ENCODE data around the gene KCNMA1. TPM values are rescaled to one million over a fixed set of nuclear protein-coding genes. Genes with fewer than 3 reads are reported as not detected.
A peak's percentile ranks its signal among the peaks of the same experiment; 100 is the strongest.

Gene KCNMA1
- total RNA-seq, 1 donor from 2014 or later: 15.8 TPM

- Histone ChIP-seq H3K4me3 (ENCODE audit: low read depth, low read length) (no peak overlapping the region), H3K36me3 (ENCODE audit: control insufficient read depth, insufficient read depth, low read length) (no peaks in the 10 kb centered on the region), H3K27me3 (ENCODE audit: control insufficient read depth, insufficient read depth, low read length) (no peaks in the 10 kb centered on the region)
- TF ChIP-seq, protein P1, sequence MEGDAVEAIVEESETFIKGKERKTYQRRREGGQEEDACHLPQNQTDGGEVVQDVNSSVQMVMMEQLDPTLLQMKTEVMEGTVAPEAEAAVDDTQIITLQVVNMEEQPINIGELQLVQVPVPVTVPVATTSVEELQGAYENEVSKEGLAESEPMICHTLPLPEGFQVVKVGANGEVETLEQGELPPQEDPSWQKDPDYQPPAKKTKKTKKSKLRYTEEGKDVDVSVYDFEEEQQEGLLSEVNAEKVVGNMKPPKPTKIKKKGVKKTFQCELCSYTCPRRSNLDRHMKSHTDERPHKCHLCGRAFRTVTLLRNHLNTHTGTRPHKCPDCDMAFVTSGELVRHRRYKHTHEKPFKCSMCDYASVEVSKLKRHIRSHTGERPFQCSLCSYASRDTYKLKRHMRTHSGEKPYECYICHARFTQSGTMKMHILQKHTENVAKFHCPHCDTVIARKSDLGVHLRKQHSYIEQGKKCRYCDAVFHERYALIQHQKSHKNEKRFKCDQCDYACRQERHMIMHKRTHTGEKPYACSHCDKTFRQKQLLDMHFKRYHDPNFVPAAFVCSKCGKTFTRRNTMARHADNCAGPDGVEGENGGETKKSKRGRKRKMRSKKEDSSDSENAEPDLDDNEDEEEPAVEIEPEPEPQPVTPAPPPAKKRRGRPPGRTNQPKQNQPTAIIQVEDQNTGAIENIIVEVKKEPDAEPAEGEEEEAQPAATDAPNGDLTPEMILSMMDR (IDR thresholded peaks at IDR 0.05; ENCODE audit: insufficient read depth, low read length, severe bottlenecking): no peak
- DNase-seq (ENCODE audit: low read depth): no peak
- no peak for FAIRE-seq
Observed at GRCh38 chr10:77177589-77177988, 460.0 kb downstream of the KCNMA1 start.

DNA sequence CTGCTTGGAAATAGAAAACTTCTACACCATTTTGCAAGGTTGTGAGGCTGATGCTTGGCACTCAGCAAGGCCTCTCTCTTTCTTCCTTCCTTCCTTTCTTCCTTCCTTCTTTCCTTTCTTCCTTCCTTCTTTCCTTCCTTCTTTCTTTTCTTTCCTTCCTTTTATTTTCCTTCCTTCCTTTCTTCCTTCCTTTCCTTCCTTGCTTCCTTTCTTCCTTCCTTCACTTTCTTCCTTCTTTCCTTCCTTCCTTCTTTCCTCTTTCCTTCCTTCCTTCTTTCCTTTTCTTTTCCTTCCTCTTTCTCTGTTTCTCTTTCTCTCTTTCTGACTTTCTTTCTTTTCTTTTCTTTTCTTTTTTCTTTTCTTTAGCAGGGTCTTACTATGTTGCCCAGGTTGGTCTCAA, 460.4 kb downstream of the KCNMA1 start:
- TF ChIP-seq, protein P1 (IDR thresholded peaks at IDR 0.05; ENCODE audit: insufficient read depth, low read length, severe bottlenecking): no peak
- Histone ChIP-seq H3K27me3 (ENCODE audit: control insufficient read depth, insufficient read depth, low read length) (no peaks in the 10 kb centered on the region), H3K4me3 (ENCODE audit: low read depth, low read length) (no peak overlapping the region), H3K36me3 (ENCODE audit: control insufficient read depth, insufficient read depth, low read length) (no peaks in the 10 kb centered on the region)
- DNase-seq (ENCODE audit: low read depth): no peak
- FAIRE-seq: no peak

GRCh38 chr10:77176232-77176631, 461.4 kb downstream of the KCNMA1 start:
- Histone ChIP-seq H3K36me3 (ENCODE audit: control insufficient read depth, insufficient read depth, low read length) (no peaks in the 10 kb centered on the region), H3K27me3 (ENCODE audit: control insufficient read depth, insufficient read depth, low read length) (no peaks in the 10 kb centered on the region), H3K4me3 (ENCODE audit: low read depth, low read length) (no peak overlapping the region)
- TF ChIP-seq, protein P1 (IDR thresholded peaks at IDR 0.05; ENCODE audit: insufficient read depth, low read length, severe bottlenecking): no peak
- FAIRE-seq (no peak), DNase-seq (ENCODE audit: low read depth) (no peak)

- DNase-seq (ENCODE audit: low read depth) (no peak), FAIRE-seq (peak; percentile 77)
- TF ChIP-seq, protein P1 (IDR thresholded peaks at IDR 0.05; ENCODE audit: insufficient read depth, low read length, severe bottlenecking): no peak
- Histone ChIP-seq H3K4me3 (ENCODE audit: low read depth, low read length) (no peak overlapping the region), H3K27me3 (ENCODE audit: control insufficient read depth, insufficient read depth, low read length) (no peaks in the 10 kb centered on the region), H3K36me3 (ENCODE audit: control insufficient read depth, insufficient read depth, low read length) (no peaks in the 10 kb centered on the region)
Observed at GRCh38 chr10:77175631-77176222, 461.9 kb downstream of the KCNMA1 start.

DNA sequence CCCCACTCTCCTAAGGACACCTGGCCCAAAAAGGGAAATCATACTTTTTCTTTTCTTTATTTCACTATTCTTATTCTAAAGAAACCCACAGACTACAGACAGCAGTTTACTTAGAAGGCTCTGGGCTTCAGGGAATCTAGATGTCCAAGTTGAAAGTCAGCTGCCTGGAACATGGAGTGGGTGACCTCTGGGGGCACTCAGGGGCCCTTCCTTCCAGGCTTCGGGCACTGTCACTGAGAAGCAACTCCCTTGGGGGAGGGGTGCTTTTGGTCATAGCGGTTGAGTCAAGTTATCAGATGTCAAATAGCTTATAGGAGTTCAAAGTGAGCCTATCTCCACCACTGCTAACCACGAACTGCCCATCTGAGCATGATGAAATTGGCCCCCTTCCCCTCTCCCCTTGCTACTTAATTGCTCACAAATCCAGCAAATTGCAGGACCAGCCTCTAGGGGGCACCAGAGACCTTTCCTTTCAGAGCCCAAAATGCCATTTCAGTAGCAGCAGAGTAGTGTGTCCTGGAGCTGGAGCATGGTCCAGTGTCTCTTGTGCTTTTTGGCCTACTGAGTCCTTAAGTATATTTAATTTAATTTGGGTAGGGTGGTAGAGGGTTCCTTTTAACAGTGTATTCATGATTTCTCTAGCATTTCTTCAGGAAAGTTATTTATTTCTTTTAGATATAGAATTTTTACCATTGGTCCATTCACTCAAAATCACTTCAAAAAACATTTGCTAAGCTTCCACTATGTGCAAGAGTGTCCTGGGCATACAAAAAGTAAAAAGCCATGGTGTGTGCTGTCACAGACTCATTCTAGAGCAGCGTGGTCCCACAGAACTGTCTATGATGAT, 463.8 kb downstream of the KCNMA1 start:
- H3K36me3 ChIP-seq (ENCODE audit: control insufficient read depth, insufficient read depth, low read length): no peaks in the 10 kb centered on the region
- TF ChIP-seq, protein P1 (IDR thresholded peaks at IDR 0.05; ENCODE audit: insufficient read depth, low read length, severe bottlenecking): peak; percentile 91
- H3K27me3 ChIP-seq (ENCODE audit: control insufficient read depth, insufficient read depth, low read length): no peaks in the 10 kb centered on the region
- no peak overlapping the region for H3K4me3 ChIP-seq (ENCODE audit: low read depth, low read length)
- DNase-seq (ENCODE audit: low read depth) (peak; percentile 67), FAIRE-seq (no peak)

Measured in bronchial epithelial cell (primary cell).